HCT116 (cell line): Measurements from ENCODE around the gene PKNOX2.

ENCODE experiments used
- CTCF ChIP-seq, 3 experiments: fragments of 200-600 bp in 1 of 3; sonication (generic) in 1 of 3; IDR thresholded peaks in 2 of 3; conservative IDR thresholded peaks in 1 of 3; 2 replicates each; pipeline ENCODE4 v1.5.1; 2012 to 2017; ENCODE audit warnings: low read depth in 2 of 3, low read length in 2 of 3, antibody characterized with exemption in 1 of 3, borderline replicate concordance in 1 of 3, control low read depth in 1 of 3, mild to moderate bottlenecking in 1 of 3, mixed read lengths in 1 of 3, mixed run types in 1 of 3, moderate library complexity in 1 of 3; ENCODE audit not compliant: insufficient read depth in 1 of 3
- EZH2 ChIP-seq: fragments of 200-600 bp; sonication (generic); IDR thresholded peaks from 2 replicates; pipeline ENCODE4 v1.6.1; 2017; ENCODE audit warnings: antibody characterized with exemption, mixed run types
- POLR2A ChIP-seq: IDR thresholded peaks from 2 replicates; pipeline ENCODE4 v1.7.0; 2011; ENCODE audit warnings: borderline replicate concordance; ENCODE audit not compliant: insufficient read depth, insufficient read length; ENCODE audit errors: extremely low read depth
- POLR2AphosphoS5 ChIP-seq: IDR thresholded peaks from 2 replicates; pipeline ENCODE4 v1.6.1; 2011; ENCODE audit warnings: mild to moderate bottlenecking, low read depth, low read length, moderate library complexity
- YY1 ChIP-seq: IDR thresholded peaks from 2 replicates; pipeline ENCODE4 v1.6.1; 2011; ENCODE audit warnings: low read length, low read depth, moderate library complexity, mild to moderate bottlenecking; ENCODE audit not compliant: insufficient replicate concordance; ENCODE audit errors: extremely low read depth
- ZNF274 ChIP-seq: fragments of 200-500 bp; sonication (Bioruptor generic); IDR thresholded peaks from 2 replicates; pipeline ENCODE4 v1.6.1; 2014; ENCODE audit warnings: mild to moderate bottlenecking, low read depth, low read length, inconsistent platforms
- TF ChIP-seq, protein P1 (sequence below): IDR thresholded peaks from 2 replicates; pipeline ENCODE4 v1.6.1; 2011; ENCODE audit warnings: mild to moderate bottlenecking, low read length, moderate library complexity; ENCODE audit not compliant: insufficient replicate concordance; ENCODE audit errors: extremely low read depth

- TF ChIP-seq POLR2A (no peak), POLR2AphosphoS5 (no peak), EZH2 (no peak), YY1 (no peak), CTCF (IDR thresholded peaks at IDR 0.05 in 2 of 3, conservative IDR thresholded peaks at IDR 0.05 in 1 of 3; ENCODE audit: borderline replicate concordance in 1 of 3, insufficient read depth in 1 of 3, low read depth in 2 of 3, low read length in 2 of 3) (no peak), ZNF274 (no peak)
- TF ChIP-seq, protein P1, sequence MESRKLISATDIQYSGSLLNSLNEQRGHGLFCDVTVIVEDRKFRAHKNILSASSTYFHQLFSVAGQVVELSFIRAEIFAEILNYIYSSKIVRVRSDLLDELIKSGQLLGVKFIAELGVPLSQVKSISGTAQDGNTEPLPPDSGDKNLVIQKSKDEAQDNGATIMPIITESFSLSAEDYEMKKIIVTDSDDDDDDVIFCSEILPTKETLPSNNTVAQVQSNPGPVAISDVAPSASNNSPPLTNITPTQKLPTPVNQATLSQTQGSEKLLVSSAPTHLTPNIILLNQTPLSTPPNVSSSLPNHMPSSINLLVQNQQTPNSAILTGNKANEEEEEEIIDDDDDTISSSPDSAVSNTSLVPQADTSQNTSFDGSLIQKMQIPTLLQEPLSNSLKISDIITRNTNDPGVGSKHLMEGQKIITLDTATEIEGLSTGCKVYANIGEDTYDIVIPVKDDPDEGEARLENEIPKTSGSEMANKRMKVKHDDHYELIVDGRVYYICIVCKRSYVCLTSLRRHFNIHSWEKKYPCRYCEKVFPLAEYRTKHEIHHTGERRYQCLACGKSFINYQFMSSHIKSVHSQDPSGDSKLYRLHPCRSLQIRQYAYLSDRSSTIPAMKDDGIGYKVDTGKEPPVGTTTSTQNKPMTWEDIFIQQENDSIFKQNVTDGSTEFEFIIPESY, result no peak
These were observed 59.4 kb downstream of the PKNOX2 start for GRCh38 chr11:125223901-125224361.
